KOPT-K1 (cell line): ENCODE measurements around the gene DSCAM.
"Not testable (repeated sequence)": the region's sequence is repeated elsewhere in the genome, so short reads cannot be mapped to it uniquely, and the experiment has no call there.

Experiments used
- H3K27ac ChIP-seq: fragments of 200-600 bp; sonication (generic); 2 replicates; pipeline ENCODE4 v1.5.1; 2016; ENCODE audit warnings: antibody characterized with exemption, mild to moderate bottlenecking, low read depth, low read length; ENCODE audit not compliant: poor library complexity, severe bottlenecking
- H3K36me3 ChIP-seq: fragments of 200-600 bp; sonication (generic); 2 replicates; pipeline ENCODE4 v1.5.1; 2017; ENCODE audit warnings: antibody characterized with exemption, mild to moderate bottlenecking, low read length, moderate library complexity; ENCODE audit not compliant: insufficient read depth
- H3K9me3 ChIP-seq: fragments of 200-600 bp; sonication (generic); 2 replicates; pipeline ENCODE4 v1.5.1; 2017; ENCODE audit warnings: antibody characterized with exemption, low read length, mild to moderate bottlenecking; ENCODE audit not compliant: insufficient read depth, poor library complexity, severe bottlenecking

DSCAM gene

GRCh38 chr21:40208948-40209345, 638.0 kb downstream of the DSCAM start:
- Histone ChIP-seq H3K27ac (no peak overlapping the region), H3K36me3 (no peaks in the 10 kb centered on the region), H3K9me3 (no peaks in the 10 kb centered on the region)

- Histone ChIP-seq H3K27ac (no peak overlapping the region), H3K36me3 (no peaks in the 10 kb centered on the region), H3K9me3 (no peaks in the 10 kb centered on the region)
Measured at GRCh38 chr21:40208206-40208947, 638.6 kb downstream of the DSCAM start.

GRCh38 chr21:40200946-40201345, 646.0 kb downstream of the DSCAM start:
- no peaks in the 10 kb centered on the region for H3K36me3 ChIP-seq
- no peaks in the 10 kb centered on the region for H3K9me3 ChIP-seq

GRCh38 chr21:40200126-40200525, 646.8 kb downstream of the DSCAM start:
- H3K27ac ChIP-seq, result no peak overlapping the region
- no peaks in the 10 kb centered on the region for H3K9me3 ChIP-seq
- no peaks in the 10 kb centered on the region for H3K36me3 ChIP-seq

More at GRCh38 chr21:40200946-40201345, 646.0 kb downstream of the DSCAM start:
- no peak overlapping the region for H3K27ac ChIP-seq

GRCh38 chr21:40194185-40194980, 652.6 kb downstream of the DSCAM start:
- H3K9me3 ChIP-seq, result peaks cover 7% of the 10 kb centered on the region

GRCh38 chr21:40191616-40192015, 655.3 kb downstream of the DSCAM start:
- Histone ChIP-seq H3K27ac (no peak overlapping the region), H3K36me3 (no peaks in the 10 kb centered on the region), H3K9me3 (peaks cover 8% of the 10 kb centered on the region)

More at GRCh38 chr21:40194185-40194980, 652.6 kb downstream of the DSCAM start:
- H3K36me3 ChIP-seq, result no peaks in the 10 kb centered on the region
- H3K27ac ChIP-seq, result no peak overlapping the region

GRCh38 chr21:40191196-40191595, 655.8 kb downstream of the DSCAM start:
- Histone ChIP-seq H3K9me3 (peaks cover 8% of the 10 kb centered on the region), H3K27ac (no peak overlapping the region), H3K36me3 (no peaks in the 10 kb centered on the region)

- Histone ChIP-seq H3K36me3 (no peaks in the 10 kb centered on the region), H3K27ac (no peak overlapping the region), H3K9me3 (peaks cover 8% of the 10 kb centered on the region)
Measured at GRCh38 chr21:40187946-40188654, 658.9 kb downstream of the DSCAM start.

GRCh38 chr21:40187244-40187643, 659.7 kb downstream of the DSCAM start:
- Histone ChIP-seq H3K9me3 (peaks cover 8% of the 10 kb centered on the region), H3K27ac (no peak overlapping the region), H3K36me3 (no peaks in the 10 kb centered on the region)

GRCh38 chr21:40186045-40186444, 660.9 kb downstream of the DSCAM start:
- no peak overlapping the region for H3K27ac ChIP-seq
- peaks cover 8% of the 10 kb centered on the region for H3K9me3 ChIP-seq
- H3K36me3 ChIP-seq, result no peaks in the 10 kb centered on the region

GRCh38 chr21:40185208-40185607, 661.8 kb downstream of the DSCAM start:
- H3K9me3 ChIP-seq, result peaks cover 8% of the 10 kb centered on the region
- H3K36me3 ChIP-seq, result no peaks in the 10 kb centered on the region

GRCh38 chr21:40182491-40182890, 664.5 kb downstream of the DSCAM start:
- H3K36me3 ChIP-seq, H3K9me3 ChIP-seq, H3K27ac ChIP-seq: not testable (repeated sequence)

More at GRCh38 chr21:40185208-40185607, 661.8 kb downstream of the DSCAM start:
- H3K27ac ChIP-seq, result no peak overlapping the region

- no peak overlapping the region for H3K27ac ChIP-seq
Measured at GRCh38 chr21:40179166-40179565, 667.8 kb downstream of the DSCAM start.

GRCh38 chr21:40178726-40179125, 668.2 kb downstream of the DSCAM start:
- H3K36me3 ChIP-seq, result no peaks in the 10 kb centered on the region
- no peaks in the 10 kb centered on the region for H3K9me3 ChIP-seq
- no peak overlapping the region for H3K27ac ChIP-seq

More at GRCh38 chr21:40179166-40179565, 667.8 kb downstream of the DSCAM start:
- Histone ChIP-seq H3K9me3 (no peaks in the 10 kb centered on the region), H3K36me3 (no peaks in the 10 kb centered on the region)

GRCh38 chr21:40177979-40178378, 669.0 kb downstream of the DSCAM start:
- no peaks in the 10 kb centered on the region for H3K9me3 ChIP-seq
- H3K36me3 ChIP-seq, result no peaks in the 10 kb centered on the region
- H3K27ac ChIP-seq, result no peak overlapping the region
